A549 (cell line): ENCODE results near the gene TMEM250.

Source experiments
- MAFK ChIP-seq: fragments of 450-650 bp; IDR thresholded peaks from 2 replicates; pipeline ENCODE4 v1.6.1; 2014; ENCODE audit not compliant: partially characterized antibody
- NFE2L2 ChIP-seq: fragments of 150-350 bp; conservative IDR thresholded peaks from 2 replicates; pipeline ENCODE4 v1.6.1; 2014; ENCODE audit warnings: low read length
- POLR2A ChIP-seq: IDR thresholded peaks from 2 replicates; pipeline ENCODE4 v1.6.1; 2012; ENCODE audit warnings: mild to moderate bottlenecking, low read length
- POLR2AphosphoS2 ChIP-seq: conservative IDR thresholded peaks from 2 replicates; pipeline ENCODE4 v1.6.1; 2012; ENCODE audit warnings: low read length, improper control_type of control experiment, inconsistent platforms
- RFX5 ChIP-seq: fragments of 450-650 bp; IDR thresholded peaks from 2 replicates; pipeline ENCODE4 v1.7.1; 2014; ENCODE audit warnings: antibody characterized with exemption, mild to moderate bottlenecking, moderate library complexity
- TF ChIP-seq, protein P1 (sequence below): fragments of 250-450 bp; sonication (Bioruptor Pico); IDR thresholded peaks from 2 replicates; pipeline ENCODE4 v1.5.0; 2021; ENCODE audit warnings: mild to moderate bottlenecking, moderate library complexity, borderline replicate concordance
- TF ChIP-seq, protein P2 (sequence below): fragments of >200 bp; sonication (Bioruptor Twin); formaldehyde crosslinking; IDR thresholded peaks from 3 replicates; pipeline ENCODE4 v1.5.1; 2016
- TF ChIP-seq, protein P3 (sequence below): fragments of 150-350 bp; IDR thresholded peaks from 2 replicates; pipeline ENCODE4 v1.6.1; 2014; ENCODE audit warnings: low read depth, mild to moderate bottlenecking, low read length
- TF ChIP-seq, protein P4 (sequence below): fragments of 450-650 bp; IDR thresholded peaks from 2 replicates; pipeline ENCODE4 v1.6.1; 2014; ENCODE audit warnings: antibody characterized with exemption
- TF ChIP-seq, protein P5 (sequence below): fragments of >200 bp; sonication (Bioruptor Twin); formaldehyde crosslinking; IDR thresholded peaks from 3 replicates; pipeline ENCODE4 v1.6.1; 2016
- TF ChIP-seq, protein P6 (sequence below): fragments of 200-600 bp; sonication (generic); IDR thresholded peaks from 2 replicates; pipeline ENCODE4 v1.6.1; 2016; ENCODE audit warnings: antibody characterized with exemption, mild to moderate bottlenecking, moderate library complexity

DNA sequence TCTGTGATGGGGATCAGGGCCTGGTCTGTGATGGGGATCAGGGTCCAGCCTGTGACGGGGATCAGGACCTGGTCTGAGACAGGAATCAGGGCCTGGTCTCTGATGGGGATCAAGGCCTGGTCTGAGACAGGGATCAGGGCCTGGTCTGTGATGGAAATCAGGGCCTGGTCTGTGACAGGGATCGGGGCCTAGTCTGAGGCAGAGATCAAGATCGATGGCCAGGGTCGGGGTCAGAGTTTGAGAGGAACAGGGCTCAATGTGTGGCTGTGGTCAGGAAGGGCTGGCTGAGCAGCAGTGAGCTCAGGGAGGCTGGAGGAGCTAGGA, 33.8 kb upstream of the TMEM250 start:
- TF ChIP-seq, protein P1, sequence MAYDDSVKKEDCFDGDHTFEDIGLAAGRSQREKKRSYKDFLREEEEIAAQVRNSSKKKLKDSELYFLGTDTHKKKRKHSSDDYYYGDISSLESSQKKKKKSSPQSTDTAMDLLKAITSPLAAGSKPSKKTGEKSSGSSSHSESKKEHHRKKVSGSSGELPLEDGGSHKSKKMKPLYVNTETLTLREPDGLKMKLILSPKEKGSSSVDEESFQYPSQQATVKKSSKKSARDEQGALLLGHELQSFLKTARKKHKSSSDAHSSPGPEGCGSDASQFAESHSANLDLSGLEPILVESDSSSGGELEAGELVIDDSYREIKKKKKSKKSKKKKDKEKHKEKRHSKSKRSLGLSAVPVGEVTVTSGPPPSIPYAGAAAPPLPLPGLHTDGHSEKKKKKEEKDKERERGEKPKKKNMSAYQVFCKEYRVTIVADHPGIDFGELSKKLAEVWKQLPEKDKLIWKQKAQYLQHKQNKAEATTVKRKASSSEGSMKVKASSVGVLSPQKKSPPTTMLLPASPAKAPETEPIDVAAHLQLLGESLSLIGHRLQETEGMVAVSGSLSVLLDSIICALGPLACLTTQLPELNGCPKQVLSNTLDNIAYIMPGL (CRISPR knock-in tag), result no peak
- TF ChIP-seq, protein P2, sequence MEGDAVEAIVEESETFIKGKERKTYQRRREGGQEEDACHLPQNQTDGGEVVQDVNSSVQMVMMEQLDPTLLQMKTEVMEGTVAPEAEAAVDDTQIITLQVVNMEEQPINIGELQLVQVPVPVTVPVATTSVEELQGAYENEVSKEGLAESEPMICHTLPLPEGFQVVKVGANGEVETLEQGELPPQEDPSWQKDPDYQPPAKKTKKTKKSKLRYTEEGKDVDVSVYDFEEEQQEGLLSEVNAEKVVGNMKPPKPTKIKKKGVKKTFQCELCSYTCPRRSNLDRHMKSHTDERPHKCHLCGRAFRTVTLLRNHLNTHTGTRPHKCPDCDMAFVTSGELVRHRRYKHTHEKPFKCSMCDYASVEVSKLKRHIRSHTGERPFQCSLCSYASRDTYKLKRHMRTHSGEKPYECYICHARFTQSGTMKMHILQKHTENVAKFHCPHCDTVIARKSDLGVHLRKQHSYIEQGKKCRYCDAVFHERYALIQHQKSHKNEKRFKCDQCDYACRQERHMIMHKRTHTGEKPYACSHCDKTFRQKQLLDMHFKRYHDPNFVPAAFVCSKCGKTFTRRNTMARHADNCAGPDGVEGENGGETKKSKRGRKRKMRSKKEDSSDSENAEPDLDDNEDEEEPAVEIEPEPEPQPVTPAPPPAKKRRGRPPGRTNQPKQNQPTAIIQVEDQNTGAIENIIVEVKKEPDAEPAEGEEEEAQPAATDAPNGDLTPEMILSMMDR, result no peak
- TF ChIP-seq, protein P3, sequence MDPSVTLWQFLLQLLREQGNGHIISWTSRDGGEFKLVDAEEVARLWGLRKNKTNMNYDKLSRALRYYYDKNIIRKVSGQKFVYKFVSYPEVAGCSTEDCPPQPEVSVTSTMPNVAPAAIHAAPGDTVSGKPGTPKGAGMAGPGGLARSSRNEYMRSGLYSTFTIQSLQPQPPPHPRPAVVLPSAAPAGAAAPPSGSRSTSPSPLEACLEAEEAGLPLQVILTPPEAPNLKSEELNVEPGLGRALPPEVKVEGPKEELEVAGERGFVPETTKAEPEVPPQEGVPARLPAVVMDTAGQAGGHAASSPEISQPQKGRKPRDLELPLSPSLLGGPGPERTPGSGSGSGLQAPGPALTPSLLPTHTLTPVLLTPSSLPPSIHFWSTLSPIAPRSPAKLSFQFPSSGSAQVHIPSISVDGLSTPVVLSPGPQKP, result no peak
- TF ChIP-seq, protein P4, sequence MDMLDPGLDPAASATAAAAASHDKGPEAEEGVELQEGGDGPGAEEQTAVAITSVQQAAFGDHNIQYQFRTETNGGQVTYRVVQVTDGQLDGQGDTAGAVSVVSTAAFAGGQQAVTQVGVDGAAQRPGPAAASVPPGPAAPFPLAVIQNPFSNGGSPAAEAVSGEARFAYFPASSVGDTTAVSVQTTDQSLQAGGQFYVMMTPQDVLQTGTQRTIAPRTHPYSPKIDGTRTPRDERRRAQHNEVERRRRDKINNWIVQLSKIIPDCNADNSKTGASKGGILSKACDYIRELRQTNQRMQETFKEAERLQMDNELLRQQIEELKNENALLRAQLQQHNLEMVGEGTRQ, result no peak
- TF ChIP-seq POLR2A, result no peak
- TF ChIP-seq POLR2AphosphoS2, result no peak
- no peak for TF ChIP-seq RFX5
- no peak for TF ChIP-seq NFE2L2
- TF ChIP-seq, protein P5, sequence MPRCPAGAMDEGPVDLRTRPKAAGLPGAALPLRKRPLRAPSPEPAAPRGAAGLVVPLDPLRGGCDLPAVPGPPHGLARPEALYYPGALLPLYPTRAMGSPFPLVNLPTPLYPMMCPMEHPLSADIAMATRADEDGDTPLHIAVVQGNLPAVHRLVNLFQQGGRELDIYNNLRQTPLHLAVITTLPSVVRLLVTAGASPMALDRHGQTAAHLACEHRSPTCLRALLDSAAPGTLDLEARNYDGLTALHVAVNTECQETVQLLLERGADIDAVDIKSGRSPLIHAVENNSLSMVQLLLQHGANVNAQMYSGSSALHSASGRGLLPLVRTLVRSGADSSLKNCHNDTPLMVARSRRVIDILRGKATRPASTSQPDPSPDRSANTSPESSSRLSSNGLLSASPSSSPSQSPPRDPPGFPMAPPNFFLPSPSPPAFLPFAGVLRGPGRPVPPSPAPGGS, result no peak
- no peak for TF ChIP-seq MAFK
- TF ChIP-seq, protein P6, sequence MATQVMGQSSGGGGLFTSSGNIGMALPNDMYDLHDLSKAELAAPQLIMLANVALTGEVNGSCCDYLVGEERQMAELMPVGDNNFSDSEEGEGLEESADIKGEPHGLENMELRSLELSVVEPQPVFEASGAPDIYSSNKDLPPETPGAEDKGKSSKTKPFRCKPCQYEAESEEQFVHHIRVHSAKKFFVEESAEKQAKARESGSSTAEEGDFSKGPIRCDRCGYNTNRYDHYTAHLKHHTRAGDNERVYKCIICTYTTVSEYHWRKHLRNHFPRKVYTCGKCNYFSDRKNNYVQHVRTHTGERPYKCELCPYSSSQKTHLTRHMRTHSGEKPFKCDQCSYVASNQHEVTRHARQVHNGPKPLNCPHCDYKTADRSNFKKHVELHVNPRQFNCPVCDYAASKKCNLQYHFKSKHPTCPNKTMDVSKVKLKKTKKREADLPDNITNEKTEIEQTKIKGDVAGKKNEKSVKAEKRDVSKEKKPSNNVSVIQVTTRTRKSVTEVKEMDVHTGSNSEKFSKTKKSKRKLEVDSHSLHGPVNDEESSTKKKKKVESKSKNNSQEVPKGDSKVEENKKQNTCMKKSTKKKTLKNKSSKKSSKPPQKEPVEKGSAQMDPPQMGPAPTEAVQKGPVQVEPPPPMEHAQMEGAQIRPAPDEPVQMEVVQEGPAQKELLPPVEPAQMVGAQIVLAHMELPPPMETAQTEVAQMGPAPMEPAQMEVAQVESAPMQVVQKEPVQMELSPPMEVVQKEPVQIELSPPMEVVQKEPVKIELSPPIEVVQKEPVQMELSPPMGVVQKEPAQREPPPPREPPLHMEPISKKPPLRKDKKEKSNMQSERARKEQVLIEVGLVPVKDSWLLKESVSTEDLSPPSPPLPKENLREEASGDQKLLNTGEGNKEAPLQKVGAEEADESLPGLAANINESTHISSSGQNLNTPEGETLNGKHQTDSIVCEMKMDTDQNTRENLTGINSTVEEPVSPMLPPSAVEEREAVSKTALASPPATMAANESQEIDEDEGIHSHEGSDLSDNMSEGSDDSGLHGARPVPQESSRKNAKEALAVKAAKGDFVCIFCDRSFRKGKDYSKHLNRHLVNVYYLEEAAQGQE, result no peak
